Lower leg skin (tissue), 4 donors: ENCODE data around the gene POLA2. TPM values are rescaled to one million over a fixed set of nuclear protein-coding genes. Genes with fewer than 3 reads are reported as not detected.
"Not testable (repeated sequence)": the region's sequence is repeated elsewhere in the genome, so short reads cannot be mapped to it uniquely, and the experiment has no call there.

Experiments used
- DNase-seq, 2 donors: peaks; one replicate each; pipeline ENCODE4 v3.0.0-alpha.2; 2019; ENCODE audit warnings: low spot score in 2 of 2
- H3K4me3 ChIP-seq: fragments of 200-600 bp; sonication (generic); 2 replicates; pipeline ENCODE4 v1.5.1; 2017; ENCODE audit warnings: mild to moderate bottlenecking, low read depth; ENCODE audit not compliant: poor library complexity, severe bottlenecking
- POLR2A ChIP-seq, 2 donors: fragments of 450-650 bp; IDR thresholded peaks; one replicate each; pipeline ENCODE4 v1.6.1; 2016 to 2017; ENCODE audit warnings: antibody characterized with exemption in 2 of 2, mild to moderate bottlenecking in 1 of 2, moderate library complexity in 1 of 2
- WGBS, 2 donors: methylation state at CpG; one replicate each; pipeline ENCODE4 v1.1.5; 2018; 5-methylcytosine and 5-hydroxymethylcytosine counted together
- intact Hi-C: fragments of 100-400 bp; cut with DNase I; formaldehyde crosslinking; loops from one replicate; pipeline ENCODE4 v1.15.0; 2023; ENCODE audit warnings: low total_unique reads
- total RNA-seq, 4 donors: library from RNA; depleted of rRNA; stranded (reverse); fragments of >200 nt; gene quantifications; one replicate each; pipeline ENCODE4 v1.1.0, GENCODE V29; 2016
- TF ChIP-seq, protein P1 (sequence below), 3 donors: fragments of 450-650 bp; IDR thresholded peaks; one replicate each; pipeline ENCODE4 v1.5.1; 2016; ENCODE audit warnings: antibody characterized with exemption in 3 of 3, mild to moderate bottlenecking in 3 of 3, moderate library complexity in 2 of 3

The POLA2 gene
- total RNA-seq, 4 donors from 2014 or later, result 6.7 to 11.2 (median 7.6) TPM

DNA sequence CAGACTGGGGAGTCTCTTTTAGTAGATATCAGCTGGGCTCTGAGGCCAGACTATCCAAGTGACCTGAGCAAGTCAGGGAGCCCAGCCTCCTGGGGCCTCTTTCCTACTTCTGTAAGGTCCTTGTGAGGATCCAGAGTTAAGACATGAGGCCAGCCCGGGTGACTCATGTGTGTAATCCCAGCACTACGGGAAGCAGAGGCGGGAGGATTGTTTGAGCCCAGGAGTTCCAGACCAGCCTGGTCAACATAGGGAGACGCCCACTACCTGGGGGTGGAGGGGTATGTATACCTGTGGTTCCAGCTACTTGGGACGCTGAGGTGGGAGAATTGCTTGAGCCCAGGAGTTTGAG, 36.9 kb upstream of the POLA2 start:
- TF ChIP-seq, protein P1, sequence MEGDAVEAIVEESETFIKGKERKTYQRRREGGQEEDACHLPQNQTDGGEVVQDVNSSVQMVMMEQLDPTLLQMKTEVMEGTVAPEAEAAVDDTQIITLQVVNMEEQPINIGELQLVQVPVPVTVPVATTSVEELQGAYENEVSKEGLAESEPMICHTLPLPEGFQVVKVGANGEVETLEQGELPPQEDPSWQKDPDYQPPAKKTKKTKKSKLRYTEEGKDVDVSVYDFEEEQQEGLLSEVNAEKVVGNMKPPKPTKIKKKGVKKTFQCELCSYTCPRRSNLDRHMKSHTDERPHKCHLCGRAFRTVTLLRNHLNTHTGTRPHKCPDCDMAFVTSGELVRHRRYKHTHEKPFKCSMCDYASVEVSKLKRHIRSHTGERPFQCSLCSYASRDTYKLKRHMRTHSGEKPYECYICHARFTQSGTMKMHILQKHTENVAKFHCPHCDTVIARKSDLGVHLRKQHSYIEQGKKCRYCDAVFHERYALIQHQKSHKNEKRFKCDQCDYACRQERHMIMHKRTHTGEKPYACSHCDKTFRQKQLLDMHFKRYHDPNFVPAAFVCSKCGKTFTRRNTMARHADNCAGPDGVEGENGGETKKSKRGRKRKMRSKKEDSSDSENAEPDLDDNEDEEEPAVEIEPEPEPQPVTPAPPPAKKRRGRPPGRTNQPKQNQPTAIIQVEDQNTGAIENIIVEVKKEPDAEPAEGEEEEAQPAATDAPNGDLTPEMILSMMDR (IDR thresholded peaks at IDR 0.05), result no peak
- no peak for TF ChIP-seq POLR2A (IDR thresholded peaks at IDR 0.05)
- intact Hi-C loops, result no loop called here
- 14% methylated on average over 4 to 5 of the region's 5 CpGs for WGBS, 2 donors
- DNase-seq, result no peak
- no peak overlapping the region for H3K4me3 ChIP-seq

DNA sequence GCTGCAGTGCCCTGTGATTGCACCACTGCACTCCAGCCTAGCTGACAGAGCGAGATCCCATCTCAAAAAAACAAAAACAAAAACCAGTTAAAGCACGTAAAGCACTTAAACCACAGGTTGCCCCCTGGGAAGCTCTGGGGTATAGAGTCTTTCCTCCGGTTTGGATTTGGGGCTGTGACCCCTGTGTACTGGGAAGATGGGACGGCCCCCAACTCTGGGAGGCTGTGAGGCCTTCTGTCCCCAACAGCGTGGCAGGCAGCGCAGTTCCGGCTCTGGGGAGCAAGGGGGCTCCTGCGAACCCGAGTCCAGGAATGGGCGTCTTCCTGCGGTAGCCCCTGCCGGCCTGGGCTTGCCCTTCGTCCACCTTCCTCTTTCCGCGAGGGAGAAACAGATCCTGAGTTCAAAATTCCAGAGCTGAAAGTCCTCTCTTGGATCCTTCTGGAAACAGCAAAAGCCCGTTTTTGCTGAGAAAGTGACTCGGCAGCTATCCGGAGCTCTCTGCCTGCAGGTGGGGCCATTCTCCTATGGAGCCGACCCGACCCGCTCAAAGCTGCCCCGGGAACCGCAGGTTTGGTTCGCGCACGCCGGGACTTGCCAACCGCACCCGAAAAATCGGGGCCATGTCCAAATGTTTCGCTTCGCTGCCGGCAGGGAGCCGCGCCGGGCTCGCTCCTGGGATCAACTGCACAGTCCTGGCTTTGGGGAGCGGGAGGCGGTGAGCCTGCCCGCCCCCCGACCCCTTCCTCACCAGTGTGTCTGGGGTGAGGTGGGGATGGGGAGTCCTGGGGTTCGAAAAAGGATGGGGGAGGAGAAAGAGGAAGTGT, 36.3 kb upstream of the POLA2 start:
- H3K4me3 ChIP-seq, result no peak overlapping the region
- peak; percentile 65 to 94 for DNase-seq
- no peak for TF ChIP-seq POLR2A (IDR thresholded peaks at IDR 0.05)
- TF ChIP-seq, protein P1 (IDR thresholded peaks at IDR 0.05), result no peak
- intact Hi-C loops, result no loop called here
- WGBS, 2 donors, result 5 to 7% methylated on average over 41 to 42 of the region's 42 CpGs

DNA sequence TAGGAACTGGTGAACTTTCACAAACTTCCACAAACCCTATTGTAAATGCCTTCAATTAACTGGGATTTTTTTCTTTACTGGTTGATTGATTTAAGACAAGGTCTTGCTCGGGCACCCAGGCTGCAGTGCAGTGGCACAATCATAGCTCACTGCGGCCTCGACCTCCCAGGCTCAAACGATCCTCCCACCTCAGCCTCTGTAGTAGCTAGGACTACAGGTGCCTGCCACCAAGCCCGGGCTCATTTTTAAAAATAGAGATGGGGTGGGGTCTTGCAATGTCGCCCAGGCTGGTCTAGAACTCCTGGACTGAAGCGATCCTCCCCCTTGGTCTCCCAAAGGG, 35.7 kb upstream of the POLA2 start:
- intact Hi-C loops, result no loop called here
- TF ChIP-seq POLR2A (IDR thresholded peaks at IDR 0.05), result no peak
- TF ChIP-seq, protein P1 (IDR thresholded peaks at IDR 0.05), result no peak
- WGBS, 2 donors, result 41 to 48% methylated on average over 7 of the region's 7 CpGs
- DNase-seq, result no peak
- no peak overlapping the region for H3K4me3 ChIP-seq

DNA sequence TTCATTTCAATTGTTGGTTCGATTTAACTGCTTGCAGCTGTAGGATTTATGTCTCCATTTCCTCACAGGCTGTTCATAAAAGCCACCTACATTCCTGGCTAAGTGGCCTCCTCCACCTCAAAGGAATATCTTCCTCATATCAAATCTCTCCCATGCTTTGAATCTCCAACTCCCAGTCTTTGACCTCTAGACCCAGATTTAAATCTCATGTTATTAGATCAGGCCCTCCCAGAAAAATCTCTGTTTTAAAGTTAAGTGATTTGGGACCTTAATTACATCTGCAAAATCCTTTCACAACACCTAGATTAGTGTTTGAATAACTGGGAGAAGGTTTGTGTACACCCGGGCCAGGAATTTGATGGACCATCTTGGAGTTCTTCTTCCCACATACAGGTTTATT, 33.9 kb upstream of the POLA2 start:
- intact Hi-C loops, result no loop called here
- 72 to 76% methylated on average over 2 of the region's 2 CpGs for WGBS, 2 donors
- no peak for TF ChIP-seq POLR2A (IDR thresholded peaks at IDR 0.05)

DNA sequence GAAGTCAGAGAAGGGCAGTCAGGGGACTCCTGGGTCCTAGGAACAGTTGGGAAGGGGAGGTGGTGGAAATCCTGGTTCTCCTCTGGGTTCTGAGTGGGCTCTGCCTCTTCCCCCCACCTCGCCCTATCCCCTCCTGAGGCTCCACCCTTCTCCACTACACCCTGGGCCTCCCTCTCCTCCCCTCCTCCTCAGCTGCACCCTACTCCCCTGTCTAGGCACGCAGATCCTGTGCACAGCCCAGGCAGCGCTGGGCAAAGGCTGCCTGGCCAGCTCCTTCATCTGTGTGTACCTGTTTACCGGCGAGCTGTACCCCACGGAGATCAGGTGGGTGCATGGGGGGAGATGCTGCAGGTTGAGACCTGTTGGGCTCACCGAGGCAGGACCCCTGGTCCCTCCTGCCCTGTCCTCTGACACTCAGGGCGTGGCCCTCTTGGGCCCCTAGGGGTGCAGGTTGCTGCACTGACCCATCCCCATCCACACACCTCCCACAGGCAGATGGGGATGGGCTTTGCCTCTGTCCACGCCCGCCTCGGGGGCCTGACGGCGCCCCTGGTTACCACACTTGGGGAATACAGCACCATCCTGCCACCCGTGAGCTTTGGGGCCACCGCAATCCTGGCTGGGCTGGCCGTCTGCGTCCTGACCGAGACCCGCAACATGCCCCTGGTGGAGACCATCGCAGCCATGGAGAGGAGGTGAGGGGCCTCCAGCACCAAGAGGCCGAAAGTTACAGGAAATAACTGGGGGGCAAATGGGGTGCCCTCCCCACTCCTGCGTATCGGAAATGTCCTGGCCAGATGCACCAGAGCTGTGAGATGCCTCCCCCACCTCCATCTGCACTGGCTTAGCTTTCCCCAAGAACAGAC, 25.3 kb upstream of the POLA2 start:
- no peak for DNase-seq
- WGBS, 2 donors, result 82 to 83% methylated on average over 20 to 22 of the region's 23 CpGs
- intact Hi-C loops, result no loop called here
- TF ChIP-seq, protein P1 (IDR thresholded peaks at IDR 0.05), result no peak
- TF ChIP-seq POLR2A (IDR thresholded peaks at IDR 0.05), result no peak
- H3K4me3 ChIP-seq, result no peak overlapping the region

More for the DNA sequence above, 33.9 kb upstream of the POLA2 start:
- H3K4me3 ChIP-seq, result no peak overlapping the region
- no peak for DNase-seq

DNA sequence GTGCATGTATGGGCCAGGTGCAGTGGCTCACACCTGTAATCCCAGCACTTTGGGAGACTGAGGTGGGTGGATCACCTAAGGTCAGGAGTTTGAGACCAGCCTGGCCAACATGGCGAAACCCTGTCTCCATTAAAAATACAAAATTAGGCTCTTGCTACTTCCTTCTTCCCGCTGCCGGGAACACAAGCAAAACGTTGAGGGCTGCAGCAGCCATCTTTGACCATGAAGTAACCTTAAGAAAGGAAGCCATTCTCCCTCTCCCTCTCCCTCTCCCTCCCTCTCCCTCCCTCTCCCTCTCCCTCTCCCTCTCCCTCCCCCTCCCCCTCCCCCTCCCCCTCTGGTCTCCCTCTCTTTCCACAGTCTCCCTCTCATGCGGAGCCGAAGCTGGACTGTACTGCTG, 23.5 kb upstream of the POLA2 start:
- DNase-seq, H3K4me3 ChIP-seq, intact Hi-C loops: not testable (repeated sequence)
- 62 to 63% methylated on average over 4 to 6 of the region's 6 CpGs for WGBS, 2 donors
